NOMO-1 treated with DMSO at 0.1 percent for 48 hours (cell line): ENCODE measurements around the gene TENT5C.

Experiments
- DNase-seq: peaks from one replicate; lab custom pipeline; 2025; ENCODE audit not compliant: unreplicated experiment; lab: John Stamatoyannopoulos, UW

Gene TENT5C

GRCh38 chr1:117653732-117654492 lies 48.1 kb downstream of the TENT5C start:
- DNase-seq, result no peak

- DNase-seq, result no peak
These were observed 48.8 kb downstream of the TENT5C start for GRCh38 chr1:117654493-117655219.

DNA sequence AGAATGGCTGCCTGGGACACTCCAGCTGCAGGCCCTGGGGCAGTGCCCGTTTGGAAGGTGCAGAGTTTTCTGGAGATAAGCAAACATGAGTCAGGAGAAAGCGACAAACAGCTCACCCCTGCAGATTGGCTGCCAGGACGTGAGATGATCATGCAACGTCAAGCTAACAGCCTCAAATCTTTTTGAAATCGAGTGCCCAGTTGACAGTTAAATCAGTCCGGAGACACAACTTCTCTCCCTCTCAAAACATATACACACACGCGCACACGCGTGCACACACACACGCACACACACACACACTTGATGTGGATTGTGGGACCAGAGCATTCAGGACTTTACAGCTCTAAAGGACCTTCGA lies 49.4 kb downstream of the TENT5C start:
- DNase-seq, result no peak

GRCh38 chr1:117656202-117656641 lies 50.4 kb downstream of the TENT5C start:
- no peak for DNase-seq

- DNase-seq, result no peak
These were observed 51.2 kb downstream of the TENT5C start for GRCh38 chr1:117657031-117657430.

GRCh38 chr1:117657949-117658660 lies 52.3 kb downstream of the TENT5C start:
- no peak for DNase-seq

DNA sequence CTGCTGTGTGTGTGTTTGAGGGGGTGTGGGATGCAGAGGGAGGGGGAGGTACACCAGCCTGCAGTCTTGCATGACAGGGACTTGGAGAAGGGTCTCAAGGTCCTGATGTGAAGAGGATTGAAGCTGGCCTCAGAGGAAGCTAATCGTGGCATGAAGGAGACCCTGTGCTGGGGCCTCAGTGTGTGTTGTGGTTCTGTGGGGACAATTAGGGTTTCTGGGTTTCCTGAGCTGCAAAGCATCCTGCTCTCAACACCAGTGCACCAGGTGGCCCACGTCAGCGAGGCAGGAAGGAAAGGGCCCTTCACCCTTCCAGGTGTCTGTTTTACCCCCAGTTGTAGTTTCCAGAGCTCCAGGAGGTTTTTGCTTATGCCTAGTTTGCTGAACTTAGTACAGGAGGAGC lies 52.8 kb downstream of the TENT5C start:
- DNase-seq, result no peak

DNA sequence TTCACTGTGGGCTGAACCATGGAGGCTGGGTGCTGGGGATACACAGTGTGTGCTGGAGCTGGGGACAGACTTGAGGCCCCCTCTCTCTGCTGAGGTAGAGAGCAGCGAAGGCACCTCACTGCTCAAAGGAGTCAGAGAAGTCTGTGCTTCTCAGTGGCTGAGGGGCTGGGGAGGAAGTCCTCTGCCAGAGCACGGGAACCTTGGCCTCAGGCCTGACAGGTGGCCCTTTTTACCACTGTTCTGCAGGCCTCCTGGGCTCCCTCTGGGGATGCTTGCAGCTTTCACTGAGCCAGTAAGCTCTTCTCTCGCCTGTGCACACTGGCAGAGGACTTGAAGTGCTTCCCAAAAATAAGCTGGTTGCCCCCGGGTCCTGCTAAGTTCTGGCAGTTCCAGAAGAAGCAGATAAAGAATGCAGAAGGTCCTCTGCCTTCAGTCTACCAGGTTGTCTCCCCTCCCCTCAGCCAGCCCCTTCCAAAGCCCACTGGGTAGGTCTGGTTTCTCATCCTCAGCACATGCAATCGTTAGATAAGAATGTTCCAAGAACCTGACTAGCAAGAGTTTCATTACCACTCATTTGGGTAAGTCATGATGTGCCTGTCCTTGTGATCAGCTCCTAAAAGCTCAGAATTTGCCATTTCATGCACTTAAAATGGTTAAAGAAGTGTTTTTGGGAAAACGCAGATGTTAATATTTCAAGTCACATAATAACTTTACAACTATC lies 53.9 kb downstream of the TENT5C start:
- DNase-seq, result no peak

GRCh38 chr1:117660271-117660965 lies 54.6 kb downstream of the TENT5C start:
- DNase-seq, result no peak

DNA sequence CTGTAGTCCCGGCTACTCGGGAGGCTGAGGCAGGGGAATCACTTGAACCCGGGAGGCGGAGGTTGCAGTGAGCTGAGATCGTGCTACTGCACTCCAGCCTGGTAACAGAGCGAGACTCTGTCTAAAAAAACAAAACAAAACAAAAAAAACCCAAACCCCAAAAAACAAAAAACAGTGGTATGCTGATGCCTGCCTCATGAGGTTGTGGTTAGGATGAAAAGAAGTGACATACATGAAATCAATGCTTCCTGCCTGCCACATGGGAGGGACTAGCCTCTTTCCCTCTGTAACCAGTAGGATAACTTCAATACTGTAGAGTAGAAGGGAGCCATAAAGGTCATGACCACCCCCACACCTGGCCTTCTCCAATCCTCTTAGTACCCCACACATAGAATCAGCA lies 55.2 kb downstream of the TENT5C start:
- no peak for DNase-seq

DNA sequence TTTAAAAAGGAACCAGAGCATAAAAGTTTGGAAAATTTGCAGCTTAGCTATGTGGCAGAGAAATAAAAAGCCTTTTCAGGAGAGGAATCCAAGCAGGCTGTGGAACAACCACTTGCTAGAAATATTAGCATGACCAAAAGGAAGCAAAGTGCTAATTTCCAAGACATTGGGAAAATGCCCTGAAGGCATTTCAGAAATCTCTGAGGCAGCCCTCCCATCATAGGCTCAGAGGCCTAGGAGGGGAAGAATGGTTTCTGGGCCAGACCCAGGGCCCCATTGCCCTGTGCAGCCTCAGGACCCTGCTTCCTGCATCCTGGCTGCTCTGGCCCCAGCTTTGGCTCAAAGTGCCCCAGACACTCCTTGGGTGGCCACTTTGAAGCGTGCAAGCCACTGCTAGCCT lies 56.8 kb downstream of the TENT5C start:
- no peak for DNase-seq

- no peak for DNase-seq
These were observed 57.5 kb downstream of the TENT5C start for GRCh38 chr1:117663156-117663902.

DNA sequence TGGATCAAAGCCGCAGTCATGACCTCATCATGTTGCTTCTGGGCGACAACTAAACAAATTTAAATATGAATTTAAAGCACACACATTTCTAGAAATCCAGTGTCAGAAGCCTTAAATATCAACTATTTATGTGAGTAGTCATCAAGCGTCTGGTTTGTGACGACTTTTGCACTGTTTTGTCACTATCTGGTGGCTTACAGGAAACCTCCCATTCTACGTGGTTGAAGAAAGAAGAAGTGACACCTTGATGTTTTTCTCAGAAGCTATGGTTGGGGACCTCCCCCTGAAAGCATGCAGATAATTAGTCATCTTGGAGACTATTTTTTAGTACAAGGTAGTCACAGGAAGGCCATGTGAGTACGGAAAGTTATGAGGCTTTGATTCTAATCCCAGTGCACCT lies 58.5 kb downstream of the TENT5C start:
- peak; percentile 76 for DNase-seq

DNA sequence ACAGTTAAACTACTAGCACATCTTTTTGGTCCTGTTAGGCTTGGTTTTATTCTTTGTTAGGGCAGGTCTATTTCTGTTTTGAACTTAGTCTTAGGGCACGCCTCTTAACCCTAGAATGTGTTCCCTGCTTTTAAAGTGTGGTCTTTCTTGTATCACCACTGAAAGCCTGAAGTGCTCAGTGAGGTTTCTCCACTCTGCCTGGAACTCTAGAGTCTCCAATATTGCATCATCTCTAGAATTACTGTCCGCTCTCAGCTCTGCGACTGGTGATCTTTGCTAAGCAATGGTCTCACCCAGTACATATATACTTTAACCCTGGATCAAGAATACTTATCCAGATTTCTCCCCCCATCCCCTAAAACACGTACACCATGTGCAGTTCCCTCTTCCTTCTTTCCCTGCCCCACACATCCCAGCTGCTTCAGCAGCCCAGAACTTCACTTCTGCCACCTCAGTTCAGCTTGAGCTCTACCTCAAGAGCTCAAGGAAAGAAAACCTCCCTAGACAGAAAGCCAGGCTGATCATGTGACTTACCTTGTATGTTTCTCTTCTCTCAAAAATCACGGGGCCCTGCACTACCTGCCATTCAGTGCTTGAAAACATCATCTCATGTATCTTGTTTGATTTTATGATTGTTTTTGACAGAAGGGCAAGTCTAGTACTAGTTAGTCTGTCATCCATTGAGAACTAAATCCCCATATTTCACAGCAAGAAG lies 59.9 kb downstream of the TENT5C start:
- no peak for DNase-seq

DNA sequence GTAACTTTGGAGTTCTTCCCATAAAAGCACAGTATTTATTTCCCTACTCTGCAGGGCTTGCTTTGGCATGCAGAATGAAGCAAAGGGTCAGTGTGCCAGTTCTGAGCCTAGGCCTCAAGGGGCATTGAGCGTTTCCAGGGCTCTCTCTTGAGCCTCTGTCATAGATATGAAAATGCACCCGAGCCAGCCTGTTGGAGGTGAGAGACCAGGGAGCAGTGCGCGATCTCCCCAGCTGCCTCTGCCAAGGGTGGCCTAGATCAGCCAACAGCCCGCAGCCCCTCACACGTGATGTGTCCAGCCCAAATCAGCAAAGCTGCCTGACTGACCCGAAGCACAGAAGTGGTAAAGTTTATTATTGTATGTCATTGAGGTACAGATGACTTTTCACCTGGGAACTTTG lies 63.7 kb downstream of the TENT5C start:
- no peak for DNase-seq

DNA sequence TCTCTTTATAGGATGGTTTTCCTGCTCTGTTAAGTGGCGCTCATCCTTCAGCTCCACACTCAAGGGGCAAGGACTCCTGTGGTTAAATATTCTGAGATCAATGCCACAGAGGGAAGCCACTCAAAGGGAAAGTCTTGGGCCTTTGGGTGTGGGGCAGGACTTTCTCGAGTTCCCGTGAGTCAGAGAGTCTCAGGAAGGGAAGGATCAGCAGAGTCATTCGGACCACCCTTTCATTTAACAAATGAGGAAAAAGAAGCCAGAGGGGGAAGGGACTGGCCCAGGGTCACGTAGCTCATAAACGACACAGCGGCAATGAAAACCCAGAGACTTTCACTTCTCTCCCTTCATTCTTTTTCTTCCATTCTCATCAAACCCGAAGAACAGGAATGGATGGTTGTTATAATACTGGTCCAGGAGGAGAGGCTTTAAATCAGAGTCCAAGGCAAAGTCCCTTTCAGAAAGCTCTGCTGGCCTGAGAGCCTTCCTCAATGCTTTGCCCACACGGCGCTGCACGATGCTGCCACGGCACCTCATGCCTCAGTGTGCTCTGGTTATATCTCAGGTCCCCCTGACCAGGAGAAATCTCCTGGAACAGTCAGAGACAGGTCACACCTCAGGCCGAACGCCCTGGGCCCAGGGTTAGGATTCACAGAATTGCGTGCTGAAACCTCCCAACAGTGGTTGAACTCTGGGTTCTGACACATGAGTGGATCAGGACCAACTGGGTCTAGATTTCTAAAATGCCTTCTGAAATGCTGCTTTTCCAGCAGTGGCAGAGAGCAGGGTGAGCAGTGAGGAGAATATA lies 65.3 kb downstream of the TENT5C start:
- DNase-seq, result peak; percentile 32

DNA sequence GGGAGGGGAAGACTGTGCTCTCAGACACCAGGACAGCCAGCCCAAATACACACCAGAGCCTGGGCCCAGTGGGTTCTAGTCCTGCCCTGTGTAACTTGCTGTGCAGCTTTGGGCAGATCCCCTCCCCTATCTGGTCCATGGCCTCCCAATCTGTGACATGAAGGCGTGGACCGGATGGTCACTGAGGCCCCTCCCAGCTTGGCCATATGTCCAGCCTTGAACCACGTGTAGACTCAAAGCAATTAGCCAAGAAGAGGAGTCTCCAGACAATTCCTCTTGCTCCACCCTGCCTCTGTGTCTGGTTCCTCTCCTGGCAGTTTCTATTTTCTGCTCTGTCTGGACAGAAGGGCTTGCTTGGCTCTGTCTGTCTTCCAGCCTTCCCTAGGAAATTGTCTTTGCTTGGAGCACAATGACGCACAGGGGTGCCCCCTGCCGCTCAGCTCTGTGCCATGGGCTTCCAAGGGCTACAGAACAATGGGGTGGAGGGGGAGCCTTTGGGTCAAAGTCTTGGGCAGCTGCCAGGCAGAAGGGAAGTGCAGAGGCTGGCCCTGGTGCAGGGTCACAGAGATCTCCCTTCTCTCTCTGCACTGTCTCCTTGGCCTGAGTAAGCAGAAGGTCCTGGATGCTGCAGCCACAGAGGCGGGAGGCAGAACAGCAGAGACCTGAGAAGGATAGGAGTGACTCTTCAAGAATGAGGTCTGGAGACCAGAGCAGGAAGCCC lies 66.1 kb downstream of the TENT5C start:
- peak; percentile 4 for DNase-seq

DNA sequence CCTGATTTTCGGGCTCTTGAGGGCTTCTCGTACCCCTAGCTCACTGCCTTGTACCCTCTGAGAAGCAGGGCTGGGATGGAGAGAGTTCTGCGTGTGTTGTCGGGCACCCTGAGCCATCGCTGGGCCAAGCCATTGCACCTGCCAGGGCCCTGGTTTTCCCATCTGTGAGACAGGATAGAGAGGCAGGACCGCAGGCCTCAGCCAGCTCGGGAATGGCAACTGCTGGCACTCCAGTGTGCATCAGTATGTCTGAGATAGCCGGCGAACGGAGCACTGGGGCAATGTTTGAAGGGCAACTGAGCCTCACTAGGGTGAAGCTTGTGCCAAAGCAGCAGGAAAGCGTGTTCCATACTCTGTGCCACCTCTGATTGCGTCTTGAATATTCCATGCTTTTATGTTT lies 66.9 kb downstream of the TENT5C start:
- no peak for DNase-seq
